Keratinocyte (primary cell): Measurements from ENCODE around the gene RBMX. TPM values are rescaled to one million over a fixed set of nuclear protein-coding genes. Genes with fewer than 3 reads are reported as not detected.
"Not testable (repeated sequence)": the region's sequence is repeated elsewhere in the genome, so short reads cannot be mapped to it uniquely, and the experiment has no call there.

ENCODE experiments used
- DNase-seq: peaks from one replicate; pipeline ENCODE4 v3.0.0-alpha.2; 2011; ENCODE audit warnings: low read depth, missing footprints, low spot score
- FAIRE-seq: peaks from 2 replicates; lab custom pipeline; 2011; peaks lifted over from hg19 to GRCh38; lab: Jason Lieb, UNC
- H2AFZ ChIP-seq: 2 replicates; pipeline ENCODE4 v1.6.0; 2012; ENCODE audit warnings: low read length, control low read depth, inconsistent platforms; ENCODE audit not compliant: control insufficient read depth
- H3K27ac ChIP-seq: 2 replicates; pipeline ENCODE4 v1.5.1; 2011; ENCODE audit warnings: low read length; ENCODE audit not compliant: control insufficient read depth, insufficient read depth
- H3K27me3 ChIP-seq: 3 replicates; pipeline ENCODE4 v1.6.0; 2011; ENCODE audit warnings: low read length; ENCODE audit not compliant: control insufficient read depth, insufficient read depth; ENCODE audit errors: extremely low read depth
- H3K36me3 ChIP-seq, 2 experiments: 2 replicates in 1 of 2; 3 replicates in 1 of 2; pipeline ENCODE4 v1.5.1; 2011; ENCODE audit warnings: low read length in 2 of 2, mild to moderate bottlenecking in 1 of 2; ENCODE audit not compliant: control insufficient read depth in 2 of 2, insufficient read depth in 2 of 2; ENCODE audit errors: extremely low read depth in 1 of 2
- H3K4me1 ChIP-seq: 3 replicates; pipeline ENCODE4 v1.5.1; 2011; ENCODE audit warnings: low read length; ENCODE audit not compliant: control insufficient read depth, insufficient read depth; ENCODE audit errors: extremely low read depth
- H3K4me2 ChIP-seq: 3 replicates; pipeline ENCODE4 v1.6.0; 2011; ENCODE audit warnings: low read depth, low read length; ENCODE audit not compliant: control insufficient read depth, insufficient read depth; ENCODE audit errors: extremely low read depth
- H3K4me3 ChIP-seq, 3 experiments: fragments of 200-600 bp in 1 of 3; sonication (generic) in 1 of 3; 2 replicates in 2 of 3; 3 replicates in 1 of 3; pipeline ENCODE4 v1.5.1; 2011 to 2016; ENCODE audit warnings: low read length in 3 of 3, mild to moderate bottlenecking in 3 of 3, control low read depth in 2 of 3, inconsistent platforms in 1 of 3, low read depth in 1 of 3, mixed read lengths in 1 of 3, mixed run types in 1 of 3, moderate library complexity in 1 of 3; ENCODE audit not compliant: control insufficient read depth in 2 of 3, insufficient read depth in 2 of 3; ENCODE audit errors: extremely low read depth in 1 of 3
- H3K79me2 ChIP-seq: 2 replicates; pipeline ENCODE4 v1.6.0; 2012; ENCODE audit warnings: low read length; ENCODE audit not compliant: control insufficient read depth, insufficient read depth
- H3K9ac ChIP-seq: 3 replicates; pipeline ENCODE4 v1.6.0; 2011; ENCODE audit warnings: low read length; ENCODE audit not compliant: control insufficient read depth, insufficient read depth; ENCODE audit errors: extremely low read depth
- H3K9me1 ChIP-seq: 3 replicates; pipeline ENCODE4 v1.6.0; 2011; ENCODE audit warnings: low read length; ENCODE audit not compliant: control insufficient read depth, insufficient read depth; ENCODE audit errors: extremely low read depth
- H3K9me3 ChIP-seq: 2 replicates; pipeline ENCODE4 v1.5.1; 2012; ENCODE audit warnings: low read depth, low read length; ENCODE audit not compliant: control insufficient read depth
- H4K20me1 ChIP-seq: 3 replicates; pipeline ENCODE4 v1.6.0; 2011; ENCODE audit warnings: low read length; ENCODE audit not compliant: control insufficient read depth, insufficient read depth; ENCODE audit errors: extremely low read depth
- CTCF ChIP-seq, 3 experiments: IDR thresholded peaks in 1 of 3; conservative IDR thresholded peaks in 1 of 3; optimal IDR thresholded peaks in 1 of 3; 2 replicates in 2 of 3; 3 replicates in 1 of 3; pipeline versions ENCODE3 to v1.5.1; 2011; ENCODE audit warnings: low read length in 3 of 3, mild to moderate bottlenecking in 3 of 3, moderate library complexity in 2 of 3, control low read depth in 1 of 3, inconsistent platforms in 1 of 3; ENCODE audit not compliant: insufficient read depth in 2 of 3; ENCODE audit errors: extremely low read depth in 1 of 3
- EZH2 ChIP-seq: IDR thresholded peaks from one replicate; pipeline ENCODE4 v1.6.1; 2012; ENCODE audit warnings: inconsistent platforms, mild to moderate bottlenecking, low read length, moderate library complexity
- dilution Hi-C: fragments of 300-500 bp; cut with MboI; formaldehyde crosslinking; loops from one replicate; pipeline ENCODE4 v1.7.0; 2020; ENCODE audit warnings: low sequenced_read_pairs; ENCODE audit not compliant: extremely low pct_ligation_motif_present
- polyA plus RNA-seq, 5 experiments: library from polyadenylated mRNA; depleted of rRNA in 3 of 5; stranded (reverse) in 3 of 5; stranded (forward) in 1 of 5; unstranded in 1 of 5; fragments of >200 nt; gene quantifications; 1 replicate in 1 of 5; 2 replicates in 3 of 5; 3 replicates in 1 of 5; pipeline versions ENCODE4 v1.2.1 to v1.2.3, GENCODE V29; 2011 to 2012; ENCODE audit warnings: missing spikeins in 2 of 5, low read depth in 1 of 5, low replicate concordance in 1 of 5

Gene RBMX
- polyA plus RNA-seq, 1 donor (not counting 4 experiments of a cell fraction or from before 2014, with no cell fraction given): 151 TPM

GRCh38 chrX:136920001-136920400 lies 39.5 kb upstream of the RBMX start:
- no peaks in the 10 kb centered on the region for H3K27me3 ChIP-seq
- no peak for FAIRE-seq
- TF ChIP-seq CTCF (optimal IDR thresholded peaks at IDR 0.05 in 1 of 3, IDR thresholded peaks at IDR 0.05 in 1 of 3, conservative IDR thresholded peaks at IDR 0.05 in 1 of 3; ENCODE audit: extremely low read depth in 1 of 3, insufficient read depth in 2 of 3, low read length in 3 of 3) (no peak), EZH2 (no peak)

GRCh38 chrX:136916827-136917226 lies 36.3 kb upstream of the RBMX start:
- H2AFZ ChIP-seq: no peak overlapping the region
- H3K9me3 ChIP-seq: no peaks in the 10 kb centered on the region
- no peaks in the 10 kb centered on the region for H3K4me1 ChIP-seq
- H4K20me1 ChIP-seq: no peaks in the 10 kb centered on the region
- H3K27ac ChIP-seq: no peak overlapping the region
- DNase-seq (no peak), FAIRE-seq (no peak)
- no peak overlapping the region for H3K4me2 ChIP-seq
- H3K4me3 ChIP-seq: no peak overlapping the region
- no peaks in the 10 kb centered on the region for H3K27me3 ChIP-seq
- no peaks in the 10 kb centered on the region for H3K79me2 ChIP-seq
- no peaks in the 10 kb centered on the region for H3K36me3 ChIP-seq
- dilution Hi-C loops: no loop called here
- H3K9ac ChIP-seq: no peak overlapping the region
- H3K9me1 ChIP-seq: no peaks in the 10 kb centered on the region
- TF ChIP-seq EZH2 (no peak), CTCF (optimal IDR thresholded peaks at IDR 0.05 in 1 of 3, IDR thresholded peaks at IDR 0.05 in 1 of 3, conservative IDR thresholded peaks at IDR 0.05 in 1 of 3; ENCODE audit: extremely low read depth in 1 of 3, insufficient read depth in 2 of 3, low read length in 3 of 3) (no peak)

More at GRCh38 chrX:136920001-136920400, 39.5 kb upstream of the RBMX start:
- Histone ChIP-seq H3K9me1 (no peaks in the 10 kb centered on the region), H3K27ac (no peak overlapping the region), H3K9ac (no peak overlapping the region), H3K79me2 (no peaks in the 10 kb centered on the region), H3K36me3 (no peaks in the 10 kb centered on the region), H2AFZ (no peak overlapping the region), H3K9me3 (no peaks in the 10 kb centered on the region), H4K20me1 (no peaks in the 10 kb centered on the region), H3K4me2 (no peak overlapping the region), H3K4me1 (no peaks in the 10 kb centered on the region), H3K4me3 (no peak overlapping the region)
- no peak for DNase-seq
- dilution Hi-C loops: no loop called here

GRCh38 chrX:136911661-136912060 lies 31.1 kb upstream of the RBMX start:
- H3K9ac ChIP-seq, H3K79me2 ChIP-seq, H3K9me3 ChIP-seq, dilution Hi-C loops, FAIRE-seq, H3K27ac ChIP-seq, H3K4me3 ChIP-seq, H4K20me1 ChIP-seq, DNase-seq, H3K36me3 ChIP-seq, H2AFZ ChIP-seq, H3K27me3 ChIP-seq, H3K9me1 ChIP-seq, H3K4me2 ChIP-seq: not testable (repeated sequence)
- peaks cover 11% of the 10 kb centered on the region for H3K4me1 ChIP-seq
